ENCODE data around the gene RPL9. TPM values are rescaled to one million over a fixed set of nuclear protein-coding genes. Genes with fewer than 3 reads are reported as not detected.
"Not testable (repeated sequence)": the region's sequence is repeated elsewhere in the genome, so short reads cannot be mapped to it uniquely, and the experiment has no call there.

RPL9 gene
- total and polyA plus RNA-seq, 4 donors = 1,118 to 6,864 (median 1,912) TPM

GRCh38 chr4:39442998-39443397 lies 15.7 kb downstream of the RPL9 start:
- H3K9me3 ChIP-seq (ENCODE audit: control insufficient read depth, low read length) = no peaks in the 10 kb centered on the region
- H3K4me3 ChIP-seq (ENCODE audit: low read length in 2 of 2) = no peak overlapping the region
- no peak for ATAC-seq (ENCODE audit: low FRiP score)
- WGBS, 2 donors = 81 to 85% methylated on average over 4 of the region's 4 CpGs
- intact Hi-C loops (cut with DNase I) = no loop called here
- no peak overlapping the region for H3K27ac ChIP-seq (ENCODE audit: low read depth in 1 of 2, low read length in 2 of 2)
- no peaks in the 10 kb centered on the region for H3K27me3 ChIP-seq (ENCODE audit: control insufficient read depth in 1 of 2, insufficient read depth in 2 of 2, low read length in 1 of 2)
- H3K36me3 ChIP-seq (ENCODE audit: control insufficient read depth in 1 of 2, insufficient read depth in 2 of 2, low read length in 1 of 2) = no peaks in the 10 kb centered on the region
- no peaks in the 10 kb centered on the region for H3K4me1 ChIP-seq (ENCODE audit: control insufficient read depth in 1 of 2, insufficient read depth in 2 of 2, low read length in 2 of 2)
- no peak for DNase-seq

- Histone ChIP-seq H3K4me1 (ENCODE audit: control insufficient read depth in 1 of 2, insufficient read depth in 2 of 2, low read length in 2 of 2) (no peaks in the 10 kb centered on the region), H3K27me3 (ENCODE audit: control insufficient read depth in 1 of 2, insufficient read depth in 2 of 2, low read length in 1 of 2) (no peaks in the 10 kb centered on the region), H3K36me3 (ENCODE audit: control insufficient read depth in 1 of 2, insufficient read depth in 2 of 2, low read length in 1 of 2) (no peaks in the 10 kb centered on the region), H3K4me3 (ENCODE audit: low read length in 2 of 2) (no peak overlapping the region), H3K27ac (ENCODE audit: low read depth in 1 of 2, low read length in 2 of 2) (no peak overlapping the region), H3K9me3 (ENCODE audit: control insufficient read depth, low read length) (no peaks in the 10 kb centered on the region)
- DNase-seq = no peak
- intact Hi-C loops (cut with DNase I) = no loop called here
- WGBS, 2 donors = 71 to 79% methylated on average over 2 of the region's 2 CpGs
- ATAC-seq (ENCODE audit: low FRiP score) = no peak
Observed at GRCh38 chr4:39441593-39441992, 17.1 kb downstream of the RPL9 start.

GRCh38 chr4:39435659-39436563 lies 22.8 kb downstream of the RPL9 start:
- DNase-seq (no peak), ATAC-seq (ENCODE audit: low FRiP score) (no peak)
- Histone ChIP-seq H3K9me3 (ENCODE audit: control insufficient read depth, low read length) (no peaks in the 10 kb centered on the region), H3K27ac (ENCODE audit: low read depth in 1 of 2, low read length in 2 of 2) (no peak overlapping the region), H3K36me3 (ENCODE audit: control insufficient read depth in 1 of 2, insufficient read depth in 2 of 2, low read length in 1 of 2) (no peaks in the 10 kb centered on the region), H3K27me3 (ENCODE audit: control insufficient read depth in 1 of 2, insufficient read depth in 2 of 2, low read length in 1 of 2) (no peaks in the 10 kb centered on the region), H3K4me3 (ENCODE audit: low read length in 2 of 2) (no peak overlapping the region), H3K4me1 (ENCODE audit: control insufficient read depth in 1 of 2, insufficient read depth in 2 of 2, low read length in 2 of 2) (no peaks in the 10 kb centered on the region)
- intact Hi-C loops (cut with DNase I) = no loop called here
- 60 to 63% methylated on average over 7 of the region's 7 CpGs for WGBS, 2 donors

GRCh38 chr4:39433878-39434492 lies 24.7 kb downstream of the RPL9 start:
- H3K36me3 ChIP-seq (ENCODE audit: control insufficient read depth in 1 of 2, insufficient read depth in 2 of 2, low read length in 1 of 2) = no peaks in the 10 kb centered on the region
- no peak for ATAC-seq (ENCODE audit: low FRiP score)
- H3K27me3 ChIP-seq (ENCODE audit: control insufficient read depth in 1 of 2, insufficient read depth in 2 of 2, low read length in 1 of 2) = no peaks in the 10 kb centered on the region
- H3K27ac ChIP-seq (ENCODE audit: low read depth in 1 of 2, low read length in 2 of 2) = no peak overlapping the region
- no peak overlapping the region for H3K4me3 ChIP-seq (ENCODE audit: low read length in 2 of 2)
- DNase-seq = no peak
- intact Hi-C loops (cut with DNase I) = no loop called here
- 90 to 91% methylated on average over 11 of the region's 11 CpGs for WGBS, 2 donors
- no peaks in the 10 kb centered on the region for H3K9me3 ChIP-seq (ENCODE audit: control insufficient read depth, low read length)
- no peaks in the 10 kb centered on the region for H3K4me1 ChIP-seq (ENCODE audit: control insufficient read depth in 1 of 2, insufficient read depth in 2 of 2, low read length in 2 of 2)

GRCh38 chr4:39429476-39430334 lies 29.0 kb downstream of the RPL9 start:
- H3K4me3 ChIP-seq (ENCODE audit: low read length in 2 of 2) = no peak overlapping the region
- no peaks in the 10 kb centered on the region for H3K36me3 ChIP-seq (ENCODE audit: control insufficient read depth in 1 of 2, insufficient read depth in 2 of 2, low read length in 1 of 2)
- DNase-seq = no peak
- ATAC-seq (ENCODE audit: low FRiP score) = no peak
- H3K27me3 ChIP-seq (ENCODE audit: control insufficient read depth in 1 of 2, insufficient read depth in 2 of 2, low read length in 1 of 2) = no peaks in the 10 kb centered on the region
- intact Hi-C loops (cut with DNase I) = no loop called here
- WGBS, 2 donors = 70% methylated on average over 4 of the region's 4 CpGs
- H3K4me1 ChIP-seq (ENCODE audit: control insufficient read depth in 1 of 2, insufficient read depth in 2 of 2, low read length in 2 of 2) = no peaks in the 10 kb centered on the region
- H3K9me3 ChIP-seq (ENCODE audit: control insufficient read depth, low read length) = no peaks in the 10 kb centered on the region
- no peak overlapping the region for H3K27ac ChIP-seq (ENCODE audit: low read depth in 1 of 2, low read length in 2 of 2)

GRCh38 chr4:39427520-39428114 lies 31.1 kb downstream of the RPL9 start:
- intact Hi-C loops (cut with DNase I) = no loop called here
- H3K27ac ChIP-seq (ENCODE audit: low read depth in 1 of 2, low read length in 2 of 2) = no peak overlapping the region
- no peak for ATAC-seq (ENCODE audit: low FRiP score)
- 40 to 46% methylated on average over 10 of the region's 10 CpGs for WGBS, 2 donors
- H3K36me3 ChIP-seq (ENCODE audit: control insufficient read depth in 1 of 2, insufficient read depth in 2 of 2, low read length in 1 of 2) = no peaks in the 10 kb centered on the region
- H3K9me3 ChIP-seq (ENCODE audit: control insufficient read depth, low read length) = no peaks in the 10 kb centered on the region
- H3K4me3 ChIP-seq (ENCODE audit: low read length in 2 of 2) = no peak overlapping the region
- DNase-seq = no peak
- no peaks in the 10 kb centered on the region for H3K27me3 ChIP-seq (ENCODE audit: control insufficient read depth in 1 of 2, insufficient read depth in 2 of 2, low read length in 1 of 2)
- no peaks in the 10 kb centered on the region for H3K4me1 ChIP-seq (ENCODE audit: control insufficient read depth in 1 of 2, insufficient read depth in 2 of 2, low read length in 2 of 2)

DNA sequence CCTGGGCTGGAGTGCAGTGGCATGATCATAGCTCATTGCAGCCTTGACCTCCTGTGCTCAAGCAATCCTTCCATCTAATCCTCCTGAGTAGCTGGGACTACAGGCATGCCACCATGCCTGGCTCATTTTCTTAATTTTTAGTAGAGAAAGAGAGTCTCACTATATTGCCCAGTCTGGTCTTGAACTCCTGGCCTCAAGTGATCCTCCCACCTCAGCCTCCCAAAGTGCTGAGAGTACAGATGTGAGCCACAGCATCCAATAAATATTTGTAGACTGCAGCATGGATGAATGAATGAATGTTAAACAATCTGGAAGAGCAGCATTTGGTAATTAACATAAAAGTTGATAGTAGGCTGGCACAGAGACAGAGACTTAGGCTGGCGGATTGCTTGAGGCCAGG lies 32.0 kb downstream of the RPL9 start:
- Histone ChIP-seq H3K27me3 (ENCODE audit: control insufficient read depth in 1 of 2, insufficient read depth in 2 of 2, low read length in 1 of 2) (no peaks in the 10 kb centered on the region), H3K9me3 (ENCODE audit: control insufficient read depth, low read length) (no peaks in the 10 kb centered on the region), H3K4me1 (ENCODE audit: control insufficient read depth in 1 of 2, insufficient read depth in 2 of 2, low read length in 2 of 2) (no peaks in the 10 kb centered on the region), H3K4me3 (ENCODE audit: low read length in 2 of 2) (no peak overlapping the region), H3K36me3 (ENCODE audit: control insufficient read depth in 1 of 2, insufficient read depth in 2 of 2, low read length in 1 of 2) (no peaks in the 10 kb centered on the region), H3K27ac (ENCODE audit: low read depth in 1 of 2, low read length in 2 of 2) (no peak overlapping the region)
- 97 to 100% methylated on average over 1 of the region's 1 CpG for WGBS, 2 donors
- intact Hi-C loops (cut with DNase I) = no loop called here
- ATAC-seq (ENCODE audit: low FRiP score) (no peak), DNase-seq (no peak)

DNA sequence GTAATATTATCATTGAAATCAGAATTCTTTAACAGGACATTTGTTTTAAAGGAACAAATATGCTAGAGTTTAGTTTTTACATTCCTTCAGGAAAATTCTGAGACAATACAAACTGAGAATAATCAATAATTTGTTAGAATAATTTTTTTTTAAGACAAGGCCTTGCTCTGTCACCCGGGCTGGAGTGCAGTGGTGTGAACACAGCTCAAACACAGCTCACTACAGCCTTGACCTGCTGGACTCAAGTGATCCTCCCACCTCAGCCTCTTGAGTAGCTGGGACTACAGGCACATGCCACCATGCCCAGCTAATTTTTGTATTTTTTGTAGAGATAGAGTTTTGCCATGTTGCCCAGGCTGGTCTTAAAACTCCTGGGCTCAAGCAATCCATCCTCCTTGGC lies 33.4 kb downstream of the RPL9 start:
- DNase-seq; H3K27me3 ChIP-seq (ENCODE audit: control insufficient read depth in 1 of 2, insufficient read depth in 2 of 2, low read length in 1 of 2): not testable (repeated sequence)
- WGBS, 2 donors = 78 to 91% methylated on average over 1 of the region's 1 CpG

More for the DNA sequence above, 33.4 kb downstream of the RPL9 start:
- H3K27ac ChIP-seq (ENCODE audit: low read depth in 1 of 2, low read length in 2 of 2); ATAC-seq (ENCODE audit: low FRiP score); H3K4me1 ChIP-seq (ENCODE audit: control insufficient read depth in 1 of 2, insufficient read depth in 2 of 2, low read length in 2 of 2); H3K36me3 ChIP-seq (ENCODE audit: control insufficient read depth in 1 of 2, insufficient read depth in 2 of 2, low read length in 1 of 2); H3K9me3 ChIP-seq (ENCODE audit: control insufficient read depth, low read length); H3K4me3 ChIP-seq (ENCODE audit: low read length in 2 of 2); intact Hi-C loops (cut with DNase I): not testable (repeated sequence)
